Neural cell (in vitro differentiated cells): Measurements from ENCODE around the gene TMEM135.

ENCODE experiments used
- EP300 ChIP-seq: fragments of 450-650 bp; conservative IDR thresholded peaks from 2 replicates; pipeline ENCODE4 v1.6.1; 2014; ENCODE audit warnings: antibody characterized with exemption, mild to moderate bottlenecking, moderate library complexity; ENCODE audit not compliant: poor library complexity, severe bottlenecking
- EZH2 ChIP-seq: fragments of 200-600, 300-800 bp; shearing (Covaris generic), sonication (generic); IDR thresholded peaks from 2 replicates; pipeline ENCODE4 v1.6.1; 2014; ENCODE audit warnings: antibody characterized with exemption, low read length, borderline replicate concordance, mild to moderate bottlenecking; ENCODE audit not compliant: insufficient read depth, poor library complexity, severe bottlenecking
- POLR2AphosphoS5 ChIP-seq: IDR thresholded peaks from 2 replicates; pipeline ENCODE4 v1.6.1; 2012
- RAD21 ChIP-seq: fragments of 450-650 bp; conservative IDR thresholded peaks from 2 replicates; pipeline ENCODE4 v1.6.1; 2014; ENCODE audit warnings: antibody characterized with exemption, mild to moderate bottlenecking, moderate library complexity
- SMC3 ChIP-seq: fragments of 450-650 bp; conservative IDR thresholded peaks from 2 replicates; pipeline ENCODE4 v1.6.1; 2014; ENCODE audit warnings: antibody characterized with exemption, mild to moderate bottlenecking, moderate library complexity; ENCODE audit not compliant: poor library complexity
- TAF1 ChIP-seq: IDR thresholded peaks from 2 replicates; pipeline ENCODE4 v1.6.1; 2012; ENCODE audit warnings: low read depth
- TF ChIP-seq, protein P1 (sequence below): fragments of 450-650 bp; IDR thresholded peaks from 2 replicates; pipeline ENCODE4 v1.5.1; 2014; ENCODE audit warnings: antibody characterized with exemption, mild to moderate bottlenecking, moderate library complexity; ENCODE audit not compliant: poor library complexity, severe bottlenecking
- TF ChIP-seq, protein P2 (sequence below): IDR thresholded peaks from 2 replicates; pipeline ENCODE4 v1.6.1; 2012; ENCODE audit warnings: borderline replicate concordance

DNA sequence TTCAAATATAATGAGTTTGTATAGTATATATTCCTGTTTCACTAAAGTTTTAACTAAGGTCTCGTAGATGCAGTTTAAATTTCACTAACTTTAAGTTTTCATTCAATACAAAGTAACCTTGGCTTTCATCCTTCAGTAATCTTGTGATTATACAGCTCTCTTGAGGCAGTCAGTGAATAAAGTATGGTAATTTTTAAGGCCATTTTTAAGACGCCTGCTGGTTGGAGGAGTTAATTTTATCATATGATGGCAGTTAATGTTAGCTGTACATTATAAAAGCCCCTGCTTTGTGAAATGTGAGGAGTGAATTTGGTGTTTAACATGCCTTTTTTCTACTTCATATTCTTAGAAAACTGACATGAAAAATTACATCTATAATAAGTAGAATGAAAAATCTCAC is 163.6 kb downstream of the TMEM135 start:
- TF ChIP-seq, protein P1, sequence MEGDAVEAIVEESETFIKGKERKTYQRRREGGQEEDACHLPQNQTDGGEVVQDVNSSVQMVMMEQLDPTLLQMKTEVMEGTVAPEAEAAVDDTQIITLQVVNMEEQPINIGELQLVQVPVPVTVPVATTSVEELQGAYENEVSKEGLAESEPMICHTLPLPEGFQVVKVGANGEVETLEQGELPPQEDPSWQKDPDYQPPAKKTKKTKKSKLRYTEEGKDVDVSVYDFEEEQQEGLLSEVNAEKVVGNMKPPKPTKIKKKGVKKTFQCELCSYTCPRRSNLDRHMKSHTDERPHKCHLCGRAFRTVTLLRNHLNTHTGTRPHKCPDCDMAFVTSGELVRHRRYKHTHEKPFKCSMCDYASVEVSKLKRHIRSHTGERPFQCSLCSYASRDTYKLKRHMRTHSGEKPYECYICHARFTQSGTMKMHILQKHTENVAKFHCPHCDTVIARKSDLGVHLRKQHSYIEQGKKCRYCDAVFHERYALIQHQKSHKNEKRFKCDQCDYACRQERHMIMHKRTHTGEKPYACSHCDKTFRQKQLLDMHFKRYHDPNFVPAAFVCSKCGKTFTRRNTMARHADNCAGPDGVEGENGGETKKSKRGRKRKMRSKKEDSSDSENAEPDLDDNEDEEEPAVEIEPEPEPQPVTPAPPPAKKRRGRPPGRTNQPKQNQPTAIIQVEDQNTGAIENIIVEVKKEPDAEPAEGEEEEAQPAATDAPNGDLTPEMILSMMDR: no peak
- TF ChIP-seq POLR2AphosphoS5: no peak
- no peak for TF ChIP-seq RAD21
- no peak for TF ChIP-seq EZH2
- no peak for TF ChIP-seq EP300
- no peak for TF ChIP-seq TAF1
- TF ChIP-seq, protein P2, sequence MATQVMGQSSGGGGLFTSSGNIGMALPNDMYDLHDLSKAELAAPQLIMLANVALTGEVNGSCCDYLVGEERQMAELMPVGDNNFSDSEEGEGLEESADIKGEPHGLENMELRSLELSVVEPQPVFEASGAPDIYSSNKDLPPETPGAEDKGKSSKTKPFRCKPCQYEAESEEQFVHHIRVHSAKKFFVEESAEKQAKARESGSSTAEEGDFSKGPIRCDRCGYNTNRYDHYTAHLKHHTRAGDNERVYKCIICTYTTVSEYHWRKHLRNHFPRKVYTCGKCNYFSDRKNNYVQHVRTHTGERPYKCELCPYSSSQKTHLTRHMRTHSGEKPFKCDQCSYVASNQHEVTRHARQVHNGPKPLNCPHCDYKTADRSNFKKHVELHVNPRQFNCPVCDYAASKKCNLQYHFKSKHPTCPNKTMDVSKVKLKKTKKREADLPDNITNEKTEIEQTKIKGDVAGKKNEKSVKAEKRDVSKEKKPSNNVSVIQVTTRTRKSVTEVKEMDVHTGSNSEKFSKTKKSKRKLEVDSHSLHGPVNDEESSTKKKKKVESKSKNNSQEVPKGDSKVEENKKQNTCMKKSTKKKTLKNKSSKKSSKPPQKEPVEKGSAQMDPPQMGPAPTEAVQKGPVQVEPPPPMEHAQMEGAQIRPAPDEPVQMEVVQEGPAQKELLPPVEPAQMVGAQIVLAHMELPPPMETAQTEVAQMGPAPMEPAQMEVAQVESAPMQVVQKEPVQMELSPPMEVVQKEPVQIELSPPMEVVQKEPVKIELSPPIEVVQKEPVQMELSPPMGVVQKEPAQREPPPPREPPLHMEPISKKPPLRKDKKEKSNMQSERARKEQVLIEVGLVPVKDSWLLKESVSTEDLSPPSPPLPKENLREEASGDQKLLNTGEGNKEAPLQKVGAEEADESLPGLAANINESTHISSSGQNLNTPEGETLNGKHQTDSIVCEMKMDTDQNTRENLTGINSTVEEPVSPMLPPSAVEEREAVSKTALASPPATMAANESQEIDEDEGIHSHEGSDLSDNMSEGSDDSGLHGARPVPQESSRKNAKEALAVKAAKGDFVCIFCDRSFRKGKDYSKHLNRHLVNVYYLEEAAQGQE: no peak
- no peak for TF ChIP-seq SMC3
